Uterus (tissue), 4 donors: ENCODE measurements around the gene ROBO2. TPM values are rescaled to one million over a fixed set of nuclear protein-coding genes. Genes with fewer than 3 reads are reported as not detected.

Source experiments
- DNase-seq, 2 donors: peaks; one replicate each; pipeline ENCODE4 v3.0.0-alpha.2; 2019 to 2020
- H3K27ac ChIP-seq, 2 donors: fragments of 200-600 bp; sonication (generic); 1 replicate in 1 of 2; 2 replicates in 1 of 2; pipeline ENCODE4 v1.5.1; 2016 to 2018
- H3K27me3 ChIP-seq, 2 donors: fragments of 200-600 bp; sonication (generic); one replicate each; pipeline ENCODE4 v1.5.1; 2018 to 2019; ENCODE audit warnings: control low read depth in 1 of 2
- H3K36me3 ChIP-seq, 2 donors: fragments of 200-600 bp; sonication (generic); one replicate each; pipeline ENCODE4 v1.5.1; 2019; ENCODE audit warnings: control low read depth in 1 of 2
- H3K4me1 ChIP-seq, 2 donors: fragments of 200-600 bp; sonication (generic); one replicate each; pipeline ENCODE4 v1.5.1; 2018 to 2019; ENCODE audit warnings: control low read depth in 1 of 2
- H3K4me3 ChIP-seq, 2 donors: fragments of 200-600 bp; sonication (generic); 1 replicate in 1 of 2; 2 replicates in 1 of 2; pipeline ENCODE4 v1.5.1; 2018 to 2019; ENCODE audit warnings: mild to moderate bottlenecking in 1 of 2
- H3K9me3 ChIP-seq, 2 donors: fragments of 200-600 bp; sonication (generic); one replicate each; pipeline ENCODE4 v1.5.1; 2019; ENCODE audit warnings: control low read depth in 1 of 2
- CTCF ChIP-seq, 4 experiments: fragments of 200-600 bp in 2 of 4; fragments of 450-650 bp in 2 of 4; sonication (generic) in 2 of 4; IDR thresholded peaks; one replicate each; pipeline ENCODE4 v1.5.1; 2016 to 2019; ENCODE audit warnings: antibody characterized with exemption in 4 of 4, mild to moderate bottlenecking in 2 of 4, moderate library complexity in 1 of 4
- POLR2A ChIP-seq, 2 donors: fragments of 450-650 bp; IDR thresholded peaks; one replicate each; pipeline ENCODE4 v1.6.1; 2016; ENCODE audit warnings: antibody characterized with exemption in 2 of 2, mild to moderate bottlenecking in 1 of 2, moderate library complexity in 1 of 2
- intact Hi-C: fragments of 100-400 bp; cut with DNase I; formaldehyde crosslinking; loops from one replicate; pipeline ENCODE4 v1.15.1; 2023; ENCODE audit warnings: low total_unique reads
- total RNA-seq, 4 donors: library from RNA; depleted of rRNA in 3 of 4; stranded (reverse); fragments of >200 nt in 3 of 4; gene quantifications; one replicate each; pipeline versions ENCODE4 v1.1.0 to v1.2.4, GENCODE V29; 2014 to 2023
- donor health status: DM: yes; HTN: yes; CAD: no.

The ROBO2 gene
- total RNA-seq, 4 donors from 2014 or later: 0.26 to 51.3 (median 0.49) TPM; not detected in 1

- Histone ChIP-seq H3K27ac (no peak overlapping the region), H3K36me3 (no peaks in the 10 kb centered on the region), H3K4me1 (no peaks in the 10 kb centered on the region), H3K4me3 (no peak overlapping the region), H3K9me3 (no peaks in the 10 kb centered on the region), H3K27me3 (no peaks in the 10 kb centered on the region)
- TF ChIP-seq CTCF (IDR thresholded peaks at IDR 0.05) (no peak), POLR2A (IDR thresholded peaks at IDR 0.05) (no peak)
- intact Hi-C loops: no loop called here
- no peak for DNase-seq
Observed at GRCh38 chr3:77479021-77479420, 439.1 kb downstream of the ROBO2 start.

- Histone ChIP-seq H3K4me3 (no peak overlapping the region), H3K27me3 (no peaks in the 10 kb centered on the region), H3K36me3 (no peaks in the 10 kb centered on the region), H3K27ac (no peak overlapping the region), H3K9me3 (no peaks in the 10 kb centered on the region), H3K4me1 (no peaks in the 10 kb centered on the region)
- intact Hi-C loops: no loop called here
- TF ChIP-seq POLR2A (IDR thresholded peaks at IDR 0.05): no peak
- no peak for DNase-seq
Observed at GRCh38 chr3:77489216-77489615, 449.3 kb downstream of the ROBO2 start.

GRCh38 chr3:77491961-77492360 is 452.1 kb downstream of the ROBO2 start:
- intact Hi-C loops: no loop called here
- Histone ChIP-seq H3K4me3 (no peak overlapping the region), H3K27me3 (no peaks in the 10 kb centered on the region), H3K9me3 (no peaks in the 10 kb centered on the region), H3K36me3 (no peaks in the 10 kb centered on the region), H3K4me1 (no peaks in the 10 kb centered on the region), H3K27ac (no peak overlapping the region)
- TF ChIP-seq POLR2A (IDR thresholded peaks at IDR 0.05) (no peak), CTCF (IDR thresholded peaks at IDR 0.05) (no peak)
- DNase-seq: no peak

GRCh38 chr3:77500721-77501120 is 460.8 kb downstream of the ROBO2 start:
- no peaks in the 10 kb centered on the region for H3K36me3 ChIP-seq
- DNase-seq: no peak
- no peaks in the 10 kb centered on the region for H3K27me3 ChIP-seq
- H3K4me3 ChIP-seq: no peak overlapping the region
- H3K4me1 ChIP-seq: no peaks in the 10 kb centered on the region
- H3K27ac ChIP-seq: no peak overlapping the region
- no peaks in the 10 kb centered on the region for H3K9me3 ChIP-seq
- no peak for TF ChIP-seq CTCF (IDR thresholded peaks at IDR 0.05)
- TF ChIP-seq POLR2A (IDR thresholded peaks at IDR 0.05): no peak
- intact Hi-C loops: no loop called here

- H3K4me1 ChIP-seq: no peaks in the 10 kb centered on the region
- no peaks in the 10 kb centered on the region for H3K9me3 ChIP-seq
- H3K4me3 ChIP-seq: no peak overlapping the region
- DNase-seq: no peak
- no peaks in the 10 kb centered on the region for H3K36me3 ChIP-seq
- no peak overlapping the region for H3K27ac ChIP-seq
- no peaks in the 10 kb centered on the region for H3K27me3 ChIP-seq
- intact Hi-C loops: no loop called here
- TF ChIP-seq CTCF (IDR thresholded peaks at IDR 0.05) (no peak), POLR2A (IDR thresholded peaks at IDR 0.05) (no peak)
Observed at GRCh38 chr3:77506384-77506783, 466.5 kb downstream of the ROBO2 start.

GRCh38 chr3:77513542-77513941 is 473.6 kb downstream of the ROBO2 start:
- no peak for DNase-seq
- no peak overlapping the region for H3K4me3 ChIP-seq
- H3K36me3 ChIP-seq: no peaks in the 10 kb centered on the region
- TF ChIP-seq CTCF (IDR thresholded peaks at IDR 0.05) (no peak), POLR2A (IDR thresholded peaks at IDR 0.05) (no peak)
- no peaks in the 10 kb centered on the region for H3K9me3 ChIP-seq
- no peaks in the 10 kb centered on the region for H3K4me1 ChIP-seq
- intact Hi-C loops: no loop called here
- H3K27ac ChIP-seq: no peak overlapping the region
- no peaks in the 10 kb centered on the region for H3K27me3 ChIP-seq
